ENCODE results near the gene FARP1. TPM values are rescaled to one million over a fixed set of nuclear protein-coding genes. Genes with fewer than 3 reads are reported as not detected.

FARP1 gene
- total and polyA plus RNA-seq, 2 of the 13 experiments (the other 11 are each of a cell fraction or from before 2014, with no cell fraction given): 70.6 to 126 TPM

DNA sequence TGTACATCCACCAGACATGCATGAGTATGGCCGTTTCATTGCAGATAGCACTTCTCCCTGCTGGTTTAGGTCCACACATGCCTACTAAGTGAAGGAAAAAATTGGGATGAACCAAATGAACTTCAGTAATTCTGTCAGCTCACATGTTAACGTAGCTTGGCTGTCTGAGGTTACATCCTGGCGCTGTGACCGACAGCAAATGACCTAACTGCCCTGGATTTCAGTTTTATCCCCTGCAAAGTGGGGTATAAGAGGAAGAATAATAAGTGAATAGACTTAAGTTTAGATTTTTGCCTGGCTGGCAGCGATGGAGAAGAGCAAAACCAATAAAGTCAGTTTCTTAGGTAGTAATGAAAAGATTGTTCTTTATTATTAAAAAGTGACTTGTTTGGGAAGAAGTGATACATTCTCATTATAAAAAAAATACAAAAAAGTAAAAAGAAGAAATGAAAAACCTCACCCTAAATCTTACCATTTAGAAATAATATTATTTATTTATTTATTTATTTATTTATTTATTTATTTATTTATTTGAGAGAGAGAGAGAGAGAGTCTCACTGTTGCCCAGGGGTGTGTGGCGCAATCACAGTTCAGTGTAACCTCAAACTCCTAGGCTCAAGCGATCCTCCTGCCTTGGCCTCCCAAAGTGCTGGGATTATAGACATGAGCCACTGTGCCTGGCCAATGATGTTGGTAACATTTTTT, 38.4 kb downstream of the FARP1 start:
- Histone ChIP-seq H3K36me3 (replicated peaks in 1 of 2; ENCODE audit: control insufficient read depth in 1 of 2, insufficient read depth in 2 of 2, low read length in 2 of 2) (peaks cover 8 to 24% of the 10 kb centered on the region in 2 experiments; a peak in 3 of 5 replicates), H3K27me3 (ENCODE audit: control insufficient read depth in 1 of 2, insufficient read depth in 2 of 2, low read length in 2 of 2) (no peaks in the 10 kb centered on the region), H3K4me3 (replicated peaks in 1 of 3; ENCODE audit: insufficient read depth in 1 of 3, low read depth in 2 of 3, low read length in 3 of 3) (no peak overlapping the region), H3K79me2 (ENCODE audit: insufficient read depth, low read length) (peaks cover 96% of the 10 kb centered on the region), H2AFZ (ENCODE audit: low read length) (no peak overlapping the region), H3K9ac (ENCODE audit: insufficient read depth, low read depth, low read length) (no peak overlapping the region), H3K4me1 (ENCODE audit: insufficient read depth, low read length) (peaks cover 45% of the 10 kb centered on the region), H3K27ac (ENCODE audit: extremely low read length, insufficient read depth, low read length) (no peak overlapping the region), H3K4me2 (ENCODE audit: low read depth, low read length) (no peak overlapping the region), H3K9me3 (ENCODE audit: low read length) (no peaks in the 10 kb centered on the region), H4K20me1 (ENCODE audit: insufficient read depth, low read length) (peaks cover 73% of the 10 kb centered on the region)
- no peak for ATAC-seq
- no peak for FAIRE-seq
- in situ Hi-C loops (cut with HindIII; ENCODE audit: extremely low pct_ligation_motif_present, low pct_unique_long_range_greater_than_20kb): no loop called here
- TF ChIP-seq CEBPG (CRISPR knock-in tag; IDR thresholded peaks at IDR 0.05) (0 out of 2 replicates have a peak, but pooled peaks have one; percentile 22), NR1H2 (CRISPR knock-in tag; IDR thresholded peaks at IDR 0.05; ENCODE audit: borderline replicate concordance, low read depth) (no peak), ZNF232 (CRISPR knock-in tag; IDR thresholded peaks at IDR 0.05; ENCODE audit: borderline replicate concordance) (no peak), FOXM1 (CRISPR knock-in tag; IDR thresholded peaks at IDR 0.05) (no peak), RBM22 (optimal IDR thresholded peaks at IDR 0.05; ENCODE audit: low read length) (peak; percentile 36), ZFAT (CRISPR knock-in tag; conservative IDR thresholded peaks at IDR 0.05) (no peak), MBD4 (IDR thresholded peaks at IDR 0.05; ENCODE audit: borderline replicate concordance, low read length) (no peak), CEBPB (IDR thresholded peaks at IDR 0.05; ENCODE audit: borderline replicate concordance, low read depth, low read length) (peak; percentile 36; the same call in 1 of the 2 replicates), ZNF121 (CRISPR knock-in tag; IDR thresholded peaks at IDR 0.05) (no peak)
- TF ChIP-seq, protein P1, sequence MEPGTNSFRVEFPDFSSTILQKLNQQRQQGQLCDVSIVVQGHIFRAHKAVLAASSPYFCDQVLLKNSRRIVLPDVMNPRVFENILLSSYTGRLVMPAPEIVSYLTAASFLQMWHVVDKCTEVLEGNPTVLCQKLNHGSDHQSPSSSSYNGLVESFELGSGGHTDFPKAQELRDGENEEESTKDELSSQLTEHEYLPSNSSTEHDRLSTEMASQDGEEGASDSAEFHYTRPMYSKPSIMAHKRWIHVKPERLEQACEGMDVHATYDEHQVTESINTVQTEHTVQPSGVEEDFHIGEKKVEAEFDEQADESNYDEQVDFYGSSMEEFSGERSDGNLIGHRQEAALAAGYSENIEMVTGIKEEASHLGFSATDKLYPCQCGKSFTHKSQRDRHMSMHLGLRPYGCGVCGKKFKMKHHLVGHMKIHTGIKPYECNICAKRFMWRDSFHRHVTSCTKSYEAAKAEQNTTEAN (CRISPR knock-in tag; conservative IDR thresholded peaks at IDR 0.05): no peak
- TF ChIP-seq, protein P2, sequence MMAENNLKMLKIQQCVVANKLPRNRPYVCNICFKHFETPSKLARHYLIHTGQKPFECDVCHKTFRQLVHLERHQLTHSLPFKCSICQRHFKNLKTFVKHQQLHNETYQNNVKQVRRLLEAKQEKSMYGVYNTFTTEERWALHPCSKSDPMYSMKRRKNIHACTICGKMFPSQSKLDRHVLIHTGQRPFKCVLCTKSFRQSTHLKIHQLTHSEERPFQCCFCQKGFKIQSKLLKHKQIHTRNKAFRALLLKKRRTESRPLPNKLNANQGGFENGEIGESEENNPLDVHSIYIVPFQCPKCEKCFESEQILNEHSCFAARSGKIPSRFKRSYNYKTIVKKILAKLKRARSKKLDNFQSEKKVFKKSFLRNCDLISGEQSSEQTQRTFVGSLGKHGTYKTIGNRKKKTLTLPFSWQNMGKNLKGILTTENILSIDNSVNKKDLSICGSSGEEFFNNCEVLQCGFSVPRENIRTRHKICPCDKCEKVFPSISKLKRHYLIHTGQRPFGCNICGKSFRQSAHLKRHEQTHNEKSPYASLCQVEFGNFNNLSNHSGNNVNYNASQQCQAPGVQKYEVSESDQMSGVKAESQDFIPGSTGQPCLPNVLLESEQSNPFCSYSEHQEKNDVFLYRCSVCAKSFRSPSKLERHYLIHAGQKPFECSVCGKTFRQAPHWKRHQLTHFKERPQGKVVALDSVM (CRISPR knock-in tag; IDR thresholded peaks at IDR 0.05): peak; percentile 78
- POLR2A ChIA-PET: no interaction called here
- WGBS (ENCODE audit: low lambda C conversion rate): 94% methylated on average over 7 of the region's 7 CpGs
- no peak for DNase-seq (ENCODE audit: low spot score)
- CTCF ChIA-PET (ENCODE audit: low intra/inter-chr PET ratio, low total read pairs): no interaction called here
- intact Hi-C loops (cut with micrococcal nuclease; ENCODE audit: unreplicated experiment): no loop called here
- no TSS peak for BruUV-seq (replicated peaks)

Measured in HepG2 (cell line).